Esophagus muscularis mucosa (tissue), 4 donors: Measurements from ENCODE around the gene IPO11. TPM values are rescaled to one million over a fixed set of nuclear protein-coding genes. Genes with fewer than 3 reads are reported as not detected.
"Not testable (repeated sequence)": the region's sequence is repeated elsewhere in the genome, so short reads cannot be mapped to it uniquely, and the experiment has no call there.

Experiments used
- DNase-seq: peaks from one replicate; pipeline ENCODE4 v3.0.0-alpha.2; 2017; ENCODE audit errors: extremely low spot score
- H3K27ac ChIP-seq, 4 donors: fragments of 200-600 bp; sonication (generic); replicated peaks in 1 of 4; 1 replicate in 3 of 4; 2 replicates in 1 of 4; pipeline ENCODE4 v1.5.1; 2016 to 2019; ENCODE audit warnings: mild to moderate bottlenecking in 1 of 4
- H3K27me3 ChIP-seq, 4 donors: fragments of 200-600 bp; sonication (generic); one replicate each; pipeline versions ENCODE4 v1.5.1 to v1.6.0; 2016 to 2019
- H3K36me3 ChIP-seq, 4 donors: fragments of 200-600 bp; sonication (generic); one replicate each; pipeline ENCODE4 v1.5.1; 2016 to 2019
- H3K4me1 ChIP-seq, 4 donors: fragments of 200-600 bp; sonication (generic); one replicate each; pipeline ENCODE4 v1.5.1; 2016 to 2019
- H3K4me3 ChIP-seq, 4 donors: fragments of 200-600 bp; sonication (generic); 1 replicate in 2 of 4; 2 replicates in 2 of 4; pipeline ENCODE4 v1.5.1; 2016 to 2019; ENCODE audit warnings: mild to moderate bottlenecking in 4 of 4, moderate library complexity in 1 of 4
- H3K9me3 ChIP-seq, 4 donors: fragments of 200-600 bp; sonication (generic); 1 replicate in 3 of 4; 2 replicates in 1 of 4; pipeline ENCODE4 v1.5.1; 2016 to 2019
- EP300 ChIP-seq: sonication (generic); formaldehyde crosslinking; IDR thresholded peaks from one replicate; pipeline ENCODE4 v1.6.1; 2017; ENCODE audit warnings: antibody characterized with exemption
- POLR2A ChIP-seq: fragments of 450-650 bp; IDR thresholded peaks from one replicate; pipeline ENCODE4 v1.6.1; 2017; ENCODE audit warnings: antibody characterized with exemption, moderate library complexity, mild to moderate bottlenecking, low read depth
- POLR2AphosphoS5 ChIP-seq, 2 donors: sonication (generic); formaldehyde crosslinking; IDR thresholded peaks; one replicate each; pipeline ENCODE4 v1.6.1; 2017; ENCODE audit warnings: antibody characterized with exemption in 2 of 2
- WGBS: methylation state at CpG from one replicate; pipeline ENCODE4 v1.1.5; 2018; 5-methylcytosine and 5-hydroxymethylcytosine counted together
- intact Hi-C: fragments of 100-400 bp; cut with DNase I; formaldehyde crosslinking; loops from one replicate; pipeline ENCODE4 v1.15.1; 2023
- total RNA-seq, 4 donors: library from RNA; depleted of rRNA; stranded (reverse); fragments of >200 nt; gene quantifications; one replicate each; pipeline versions ENCODE4 v1.1.0 to v1.2.1, GENCODE V29; 2016
- TF ChIP-seq, protein P1 (sequence below), 3 experiments: fragments of 200-600 bp in 2 of 3; fragments of 450-650 bp in 1 of 3; sonication (generic) in 2 of 3; IDR thresholded peaks; one replicate each; pipeline ENCODE4 v1.5.1; 2017 to 2019; ENCODE audit warnings: antibody characterized with exemption in 3 of 3, mild to moderate bottlenecking in 2 of 3, moderate library complexity in 1 of 3

Gene IPO11
- total RNA-seq, 4 donors from 2014 or later = 14.8 to 19.6 (median 18.3) TPM

GRCh38 chr5:62558941-62559340 lies 146.4 kb downstream of the IPO11 start:
- no peaks in the 10 kb centered on the region for H3K4me1 ChIP-seq
- intact Hi-C loops = no loop called here
- no peak for DNase-seq
- peaks cover 7 to 63% (median 11%) of the 10 kb centered on the region in 4 donors for H3K36me3 ChIP-seq
- WGBS = 91% methylated on average over 3 of the region's 3 CpGs
- TF ChIP-seq POLR2AphosphoS5 (IDR thresholded peaks at IDR 0.05) = no peak
- no peak for TF ChIP-seq EP300
- no peak for TF ChIP-seq POLR2A
- TF ChIP-seq, protein P1, sequence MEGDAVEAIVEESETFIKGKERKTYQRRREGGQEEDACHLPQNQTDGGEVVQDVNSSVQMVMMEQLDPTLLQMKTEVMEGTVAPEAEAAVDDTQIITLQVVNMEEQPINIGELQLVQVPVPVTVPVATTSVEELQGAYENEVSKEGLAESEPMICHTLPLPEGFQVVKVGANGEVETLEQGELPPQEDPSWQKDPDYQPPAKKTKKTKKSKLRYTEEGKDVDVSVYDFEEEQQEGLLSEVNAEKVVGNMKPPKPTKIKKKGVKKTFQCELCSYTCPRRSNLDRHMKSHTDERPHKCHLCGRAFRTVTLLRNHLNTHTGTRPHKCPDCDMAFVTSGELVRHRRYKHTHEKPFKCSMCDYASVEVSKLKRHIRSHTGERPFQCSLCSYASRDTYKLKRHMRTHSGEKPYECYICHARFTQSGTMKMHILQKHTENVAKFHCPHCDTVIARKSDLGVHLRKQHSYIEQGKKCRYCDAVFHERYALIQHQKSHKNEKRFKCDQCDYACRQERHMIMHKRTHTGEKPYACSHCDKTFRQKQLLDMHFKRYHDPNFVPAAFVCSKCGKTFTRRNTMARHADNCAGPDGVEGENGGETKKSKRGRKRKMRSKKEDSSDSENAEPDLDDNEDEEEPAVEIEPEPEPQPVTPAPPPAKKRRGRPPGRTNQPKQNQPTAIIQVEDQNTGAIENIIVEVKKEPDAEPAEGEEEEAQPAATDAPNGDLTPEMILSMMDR (IDR thresholded peaks at IDR 0.05) = no peak
- H3K27ac ChIP-seq = no peak overlapping the region
- H3K9me3 ChIP-seq = no peaks in the 10 kb centered on the region
- H3K27me3 ChIP-seq = no peaks in the 10 kb centered on the region
- H3K4me3 ChIP-seq = no peak overlapping the region

DNA sequence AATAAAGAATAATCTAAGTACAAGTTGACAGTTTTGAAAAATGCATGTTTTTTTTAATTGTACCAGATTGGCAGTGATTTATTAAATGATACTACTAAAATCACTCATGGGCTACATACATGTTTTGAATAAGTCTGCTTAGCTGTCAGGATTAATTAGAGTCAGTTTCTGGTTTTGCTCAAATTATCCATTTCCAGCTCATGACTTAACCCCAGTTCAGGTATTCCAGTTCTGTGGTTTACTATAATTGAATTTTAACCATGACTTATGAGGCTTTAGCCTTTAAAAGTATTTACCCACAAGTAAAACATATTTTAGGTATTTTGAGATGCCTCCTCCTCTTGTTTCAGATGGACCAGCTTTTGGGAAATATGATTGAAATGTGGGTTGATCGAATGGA lies 148.2 kb downstream of the IPO11 start:
- no peak for TF ChIP-seq POLR2AphosphoS5 (IDR thresholded peaks at IDR 0.05)
- TF ChIP-seq POLR2A = no peak
- no peak for TF ChIP-seq EP300
- TF ChIP-seq, protein P1 (IDR thresholded peaks at IDR 0.05) = no peak
- Histone ChIP-seq H3K27me3 (no peaks in the 10 kb centered on the region), H3K9me3 (no peaks in the 10 kb centered on the region), H3K27ac (no peak overlapping the region), H3K4me3 (no peak overlapping the region), H3K36me3 (peaks cover 7 to 45% (median 9%) of the 10 kb centered on the region in 4 donors), H3K4me1 (no peaks in the 10 kb centered on the region)
- intact Hi-C loops = no loop called here
- 96% methylated on average over 1 of the region's 1 CpG for WGBS
- no peak for DNase-seq

- H3K36me3 ChIP-seq = peaks cover 7 to 48% (median 14%) of the 10 kb centered on the region in 4 donors
- peaks cover 0 to 7% (median 0%) of the 10 kb centered on the region in 4 donors for H3K9me3 ChIP-seq
- H3K4me1 ChIP-seq = no peaks in the 10 kb centered on the region
- no peak overlapping the region for H3K4me3 ChIP-seq
- DNase-seq = no peak
- 89% methylated on average over 1 of the region's 1 CpG for WGBS
- H3K27me3 ChIP-seq = no peaks in the 10 kb centered on the region
- intact Hi-C loops = no loop called here
- H3K27ac ChIP-seq = no peak overlapping the region
- TF ChIP-seq, protein P1 (IDR thresholded peaks at IDR 0.05) = no peak
- TF ChIP-seq EP300 (no peak), POLR2AphosphoS5 (IDR thresholded peaks at IDR 0.05) (no peak), POLR2A (no peak)
Measured at GRCh38 chr5:62561896-62562295, 149.3 kb downstream of the IPO11 start.

DNA sequence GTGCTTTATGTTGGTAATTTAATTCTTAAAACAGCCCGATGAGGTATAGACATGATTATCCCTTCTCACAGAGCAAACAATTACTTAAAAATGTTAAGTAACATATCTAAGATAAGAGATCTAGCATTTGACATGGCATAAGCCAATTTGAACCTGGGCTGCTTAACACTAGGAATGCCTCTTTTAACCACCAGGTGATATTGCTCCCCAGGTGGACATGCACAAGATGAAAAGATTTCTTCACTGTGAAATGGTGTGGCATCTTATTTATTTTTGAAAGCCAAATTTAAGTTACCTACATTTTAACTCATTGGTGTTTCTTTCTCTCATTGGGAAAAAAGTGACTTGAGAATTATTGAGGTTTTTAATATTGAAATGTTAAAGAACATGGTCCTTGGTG lies 150.3 kb downstream of the IPO11 start:
- no peaks in the 10 kb centered on the region for H3K27me3 ChIP-seq
- no peak overlapping the region for H3K27ac ChIP-seq
- H3K36me3 ChIP-seq = peaks cover 7 to 47% (median 18%) of the 10 kb centered on the region in 4 donors
- peaks cover 0 to 14% (median 1%) of the 10 kb centered on the region in 4 donors for H3K9me3 ChIP-seq
- H3K4me3 ChIP-seq = no peak overlapping the region
- intact Hi-C loops = no loop called here
- WGBS = 97% methylated on average over 1 of the region's 1 CpG
- H3K4me1 ChIP-seq = no peaks in the 10 kb centered on the region
- TF ChIP-seq, protein P1 (IDR thresholded peaks at IDR 0.05) = no peak
- TF ChIP-seq EP300 = no peak
- TF ChIP-seq POLR2AphosphoS5 (IDR thresholded peaks at IDR 0.05) = no peak
- no peak for TF ChIP-seq POLR2A
- no peak for DNase-seq

DNA sequence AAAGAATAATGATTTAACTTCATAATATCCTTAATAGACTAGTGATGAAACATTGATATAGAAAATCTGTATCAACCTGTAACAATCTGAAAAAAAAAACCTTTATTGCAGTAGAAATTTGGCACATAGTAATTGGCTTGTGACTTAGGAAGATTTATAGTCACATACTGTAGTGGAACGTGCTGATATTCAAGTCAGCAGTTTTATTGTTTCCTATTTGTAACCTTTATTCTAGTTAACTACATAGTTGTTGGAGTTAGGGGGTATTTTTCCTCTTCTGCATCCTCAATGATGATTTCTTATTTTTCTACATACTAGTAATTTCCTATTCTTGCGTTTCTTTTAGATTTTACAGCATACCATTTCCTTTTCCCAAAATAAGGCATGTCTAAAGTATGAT lies 151.5 kb downstream of the IPO11 start:
- Histone ChIP-seq H3K27me3 (no peaks in the 10 kb centered on the region), H3K9me3 (peaks cover 0 to 18% (median 3%) of the 10 kb centered on the region in 4 donors), H3K27ac (no peak overlapping the region), H3K4me1 (no peaks in the 10 kb centered on the region), H3K36me3 (peaks cover 7 to 50% (median 18%) of the 10 kb centered on the region in 4 donors), H3K4me3 (no peak overlapping the region)
- 78% methylated on average over 2 of the region's 2 CpGs for WGBS
- TF ChIP-seq, protein P1 (IDR thresholded peaks at IDR 0.05) = no peak
- TF ChIP-seq EP300 (no peak), POLR2A (no peak), POLR2AphosphoS5 (IDR thresholded peaks at IDR 0.05) (no peak)
- intact Hi-C loops = no loop called here
- DNase-seq = no peak

DNA sequence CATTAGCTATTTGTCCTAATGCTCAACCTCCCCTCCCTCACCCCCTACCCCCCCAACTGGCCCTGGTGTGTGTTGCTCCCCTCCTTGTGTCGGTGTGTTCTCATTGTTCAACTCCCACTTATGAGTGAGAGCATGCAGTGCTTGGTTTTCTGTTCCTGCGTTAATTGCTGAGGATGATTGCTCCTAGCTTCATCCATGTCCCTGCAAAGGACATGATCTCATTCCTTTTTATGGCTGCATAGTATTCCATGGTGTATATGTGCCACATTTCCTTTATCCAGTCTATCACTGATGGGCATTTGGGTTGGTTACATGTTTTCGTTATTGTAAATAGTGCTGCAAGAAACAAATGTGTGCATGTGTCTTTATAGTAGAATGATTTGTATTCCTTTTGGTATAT lies 153.2 kb downstream of the IPO11 start:
- H3K9me3 ChIP-seq = peaks cover 0 to 18% (median 3%) of the 10 kb centered on the region in 4 donors
- H3K36me3 ChIP-seq = peaks cover 6 to 38% (median 13%) of the 10 kb centered on the region in 4 donors
- H3K4me3 ChIP-seq, H3K27ac ChIP-seq, intact Hi-C loops, H3K27me3 ChIP-seq, H3K4me1 ChIP-seq, DNase-seq: not testable (repeated sequence)
- 79% methylated on average over 3 of the region's 3 CpGs for WGBS
